K562 (cell line): ENCODE data around the gene PIAS3. TPM values are rescaled to one million over a fixed set of nuclear protein-coding genes. Genes with fewer than 3 reads are reported as not detected.
A peak's percentile ranks its signal among the peaks of the same experiment; 100 is the strongest.

Source experiments
- ATF7 ChIP-seq: fragments of 450-650 bp; IDR thresholded peaks from 2 replicates; pipeline ENCODE4 v1.7.1; 2014; ENCODE audit warnings: mild to moderate bottlenecking, moderate library complexity
- ERF ChIP-seq: fragments of 450-650 bp; formaldehyde crosslinking; IDR thresholded peaks from 2 replicates; pipeline ENCODE4 v1.4.0; 2020; ENCODE audit warnings: mild to moderate bottlenecking, mixed read lengths
- JUN ChIP-seq, 2 experiments: sonication (generic) in 1 of 2; formaldehyde crosslinking in 1 of 2; IDR thresholded peaks; 2 replicates each; pipeline versions ENCODE4 v1.6.1 to v1.8.0; 2012 to 2022; ENCODE audit warnings: borderline replicate concordance in 2 of 2, mild to moderate bottlenecking in 2 of 2, improper control_type of control experiment in 1 of 2, low read depth in 1 of 2, low read length in 1 of 2, missing genetic modification reagents in 1 of 2
- RAD21 ChIP-seq, 2 experiments: fragments of 250-450 bp in 1 of 2; fragments of 450-650 bp in 1 of 2; sonication (Bioruptor Pico) in 1 of 2; formaldehyde crosslinking in 1 of 2; IDR thresholded peaks in 1 of 2; conservative IDR thresholded peaks in 1 of 2; 2 replicates each; pipeline versions ENCODE4 v1.4.0 to v1.8.0; 2020 to 2022; ENCODE audit warnings: mild to moderate bottlenecking in 2 of 2, moderate library complexity in 1 of 2
- SAFB ChIP-seq: fragments of 200-400 bp; formaldehyde crosslinking; IDR thresholded peaks from 2 replicates; pipeline ENCODE4 v1.6.1; 2017; ENCODE audit warnings: low read depth, low read length, borderline replicate concordance
- SP1 ChIP-seq: sonication (generic); formaldehyde crosslinking; IDR thresholded peaks from 2 replicates; pipeline ENCODE4 v1.8.1; 2022; ENCODE audit warnings: mild to moderate bottlenecking, missing genetic modification reagents
- ZNF274 ChIP-seq: IDR thresholded peaks from 2 replicates; pipeline ENCODE4 v1.6.1; 2011; ENCODE audit warnings: low read depth, mild to moderate bottlenecking, low read length, moderate library complexity, borderline replicate concordance
- ZNF316 ChIP-seq: fragments of 450-650 bp; IDR thresholded peaks from 2 replicates; pipeline ENCODE4 v1.6.1; 2016
- ZNF445 ChIP-seq: fragments of 250-450 bp; sonication (Bioruptor Pico); IDR thresholded peaks from 2 replicates; pipeline ENCODE4 v1.4.0; 2020; ENCODE audit warnings: low read depth, mild to moderate bottlenecking, moderate library complexity
- polyA plus RNA-seq, 8 experiments: library from polyadenylated mRNA; depleted of rRNA in 4 of 8; stranded (reverse) in 5 of 8; unstranded in 3 of 8; fragments of >200 nt; fragmentation: Nextera tagmentation in 2 of 8; fragmentation: Illumina TruSeq in 1 of 8; extraction: Ambion mirVana in 2 of 8; extraction: Trizol in 1 of 8; gene quantifications; 2 replicates each; pipeline versions ENCODE4 v1.2.1 to v1.2.3, GENCODE V29; 2011 to 2014; ENCODE audit warnings: inconsistent platforms in 1 of 8, missing spikeins in 1 of 8
- total RNA-seq, 7 experiments: library from RNA; depleted of rRNA in 6 of 7; stranded (reverse); fragments of >200 nt in 6 of 7; fragmentation: Illumina TruSeq in 2 of 7; extraction: Trizol in 2 of 7; gene quantifications; 2 replicates each; pipeline versions ENCODE4 v1.2.1 to v1.2.3, GENCODE V29; 2011 to 2021; ENCODE audit warnings: low replicate concordance in 1 of 7
- TF ChIP-seq, protein P1 (sequence below): fragments of 450-650 bp; formaldehyde crosslinking; IDR thresholded peaks from 2 replicates; pipeline ENCODE4 v1.4.0; 2020; ENCODE audit warnings: mild to moderate bottlenecking, mixed read lengths
- TF ChIP-seq, protein P2 (sequence below): fragments of 450-650 bp; IDR thresholded peaks from 2 replicates; pipeline ENCODE4 v1.6.1; 2016; ENCODE audit warnings: missing biosample characterization, missing genetic modification characterization
- TF ChIP-seq, protein P3 (sequence below): fragments of 450-650 bp; IDR thresholded peaks from 2 replicates; pipeline ENCODE4 v1.6.1; 2014; ENCODE audit warnings: low read depth, mild to moderate bottlenecking, moderate library complexity, borderline replicate concordance
- TF ChIP-seq, protein P4 (sequence below): fragments of 250-450 bp; sonication (Bioruptor Pico); IDR thresholded peaks from 2 replicates; pipeline ENCODE4 v1.6.1; 2021; ENCODE audit warnings: mild to moderate bottlenecking
- TF ChIP-seq, protein P5 (sequence below): fragments of 250-450 bp; sonication (Bioruptor Pico); IDR thresholded peaks from 2 replicates; pipeline ENCODE4 v1.5.0; 2021; ENCODE audit warnings: mild to moderate bottlenecking, borderline replicate concordance
- TF ChIP-seq, protein P6 (sequence below): sonication (generic); formaldehyde crosslinking; IDR thresholded peaks from 2 replicates; pipeline ENCODE4 v1.8.1; 2022; ENCODE audit warnings: missing genetic modification reagents

PIAS3 gene
- total and polyA plus RNA-seq, 9 of the 15 experiments (the other 6 are each of a cell fraction or from before 2014, with no cell fraction given): 1.1 to 25.6 (median 7.9) TPM

DNA sequence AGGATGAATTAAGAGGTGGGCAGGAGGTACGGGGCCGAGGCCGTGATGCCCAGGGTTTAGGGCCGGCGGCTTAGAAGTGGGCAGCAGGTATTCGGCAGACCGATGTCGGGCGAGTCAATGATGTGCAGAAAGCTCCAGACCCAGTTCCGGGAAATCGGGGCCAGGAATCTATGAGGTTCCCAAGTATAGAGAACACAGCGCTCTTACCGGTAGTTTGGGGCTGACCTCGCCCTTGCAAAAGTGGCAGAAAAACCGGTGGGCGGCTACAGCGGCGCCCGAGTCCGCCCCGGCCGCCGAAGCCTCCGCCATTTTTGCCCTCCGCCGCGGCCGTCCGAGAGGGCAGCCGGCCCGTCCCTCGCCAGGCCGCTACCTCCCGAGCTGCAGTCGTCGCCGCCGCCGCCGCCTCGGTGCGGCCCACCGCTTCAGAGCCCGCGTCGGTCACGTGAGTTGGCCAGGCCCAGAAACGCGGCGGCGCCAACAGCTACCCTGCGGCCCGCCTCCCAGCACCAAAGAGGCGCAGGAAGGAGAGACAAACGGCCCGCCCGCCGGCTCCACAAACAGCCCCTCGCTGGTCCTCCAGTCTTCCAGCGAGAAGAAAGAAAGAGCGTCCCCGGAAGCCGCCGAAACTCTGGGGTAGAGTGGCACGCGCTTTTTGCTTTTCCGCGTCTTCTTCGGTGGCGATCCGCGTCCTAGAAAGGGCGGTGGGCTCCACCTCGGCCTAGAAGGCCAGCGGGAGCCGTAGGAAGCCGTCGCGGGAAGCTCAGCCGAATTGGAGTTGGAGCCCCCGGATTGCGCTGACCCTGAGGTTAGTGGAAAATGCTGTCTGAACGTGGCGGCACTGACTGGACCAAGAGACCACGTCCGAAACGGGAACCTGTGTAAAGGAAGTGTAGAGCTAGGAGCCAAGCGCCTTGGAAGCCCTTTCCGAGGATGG is 35.0 kb downstream of the PIAS3 start, which contains the start of the genes POLR3C and RNF115 (continued):
- TF ChIP-seq, protein P1, sequence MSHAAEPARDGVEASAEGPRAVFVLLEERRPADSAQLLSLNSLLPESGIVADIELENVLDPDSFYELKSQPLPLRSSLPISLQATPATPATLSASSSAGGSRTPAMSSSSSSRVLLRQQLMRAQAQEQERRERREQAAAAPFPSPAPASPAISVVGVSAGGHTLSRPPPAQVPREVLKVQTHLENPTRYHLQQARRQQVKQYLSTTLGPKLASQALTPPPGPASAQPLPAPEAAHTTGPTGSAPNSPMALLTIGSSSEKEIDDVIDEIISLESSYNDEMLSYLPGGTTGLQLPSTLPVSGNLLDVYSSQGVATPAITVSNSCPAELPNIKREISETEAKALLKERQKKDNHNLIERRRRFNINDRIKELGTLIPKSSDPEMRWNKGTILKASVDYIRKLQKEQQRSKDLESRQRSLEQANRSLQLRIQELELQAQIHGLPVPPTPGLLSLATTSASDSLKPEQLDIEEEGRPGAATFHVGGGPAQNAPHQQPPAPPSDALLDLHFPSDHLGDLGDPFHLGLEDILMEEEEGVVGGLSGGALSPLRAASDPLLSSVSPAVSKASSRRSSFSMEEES (CRISPR knock-in tag): peak; percentile 98
- no peak for TF ChIP-seq ZNF445 (CRISPR knock-in tag)
- no peak for TF ChIP-seq ZNF274
- peak; percentile 73 for TF ChIP-seq SP1
- TF ChIP-seq, protein P2, sequence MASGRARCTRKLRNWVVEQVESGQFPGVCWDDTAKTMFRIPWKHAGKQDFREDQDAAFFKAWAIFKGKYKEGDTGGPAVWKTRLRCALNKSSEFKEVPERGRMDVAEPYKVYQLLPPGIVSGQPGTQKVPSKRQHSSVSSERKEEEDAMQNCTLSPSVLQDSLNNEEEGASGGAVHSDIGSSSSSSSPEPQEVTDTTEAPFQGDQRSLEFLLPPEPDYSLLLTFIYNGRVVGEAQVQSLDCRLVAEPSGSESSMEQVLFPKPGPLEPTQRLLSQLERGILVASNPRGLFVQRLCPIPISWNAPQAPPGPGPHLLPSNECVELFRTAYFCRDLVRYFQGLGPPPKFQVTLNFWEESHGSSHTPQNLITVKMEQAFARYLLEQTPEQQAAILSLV (tag): no peak
- TF ChIP-seq JUN (IDR thresholded peaks at IDR 0.05; ENCODE audit: borderline replicate concordance, low read depth, low read length): peak; percentile 26; the same call in 1 of the 2 replicates
- TF ChIP-seq JUN (CRISPR knock-in tag; IDR thresholded peaks at IDR 0.05; ENCODE audit: borderline replicate concordance): no peak
- TF ChIP-seq, protein P3, sequence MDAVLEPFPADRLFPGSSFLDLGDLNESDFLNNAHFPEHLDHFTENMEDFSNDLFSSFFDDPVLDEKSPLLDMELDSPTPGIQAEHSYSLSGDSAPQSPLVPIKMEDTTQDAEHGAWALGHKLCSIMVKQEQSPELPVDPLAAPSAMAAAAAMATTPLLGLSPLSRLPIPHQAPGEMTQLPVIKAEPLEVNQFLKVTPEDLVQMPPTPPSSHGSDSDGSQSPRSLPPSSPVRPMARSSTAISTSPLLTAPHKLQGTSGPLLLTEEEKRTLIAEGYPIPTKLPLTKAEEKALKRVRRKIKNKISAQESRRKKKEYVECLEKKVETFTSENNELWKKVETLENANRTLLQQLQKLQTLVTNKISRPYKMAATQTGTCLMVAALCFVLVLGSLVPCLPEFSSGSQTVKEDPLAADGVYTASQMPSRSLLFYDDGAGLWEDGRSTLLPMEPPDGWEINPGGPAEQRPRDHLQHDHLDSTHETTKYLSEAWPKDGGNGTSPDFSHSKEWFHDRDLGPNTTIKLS: peak; percentile 88
- TF ChIP-seq, protein P4, sequence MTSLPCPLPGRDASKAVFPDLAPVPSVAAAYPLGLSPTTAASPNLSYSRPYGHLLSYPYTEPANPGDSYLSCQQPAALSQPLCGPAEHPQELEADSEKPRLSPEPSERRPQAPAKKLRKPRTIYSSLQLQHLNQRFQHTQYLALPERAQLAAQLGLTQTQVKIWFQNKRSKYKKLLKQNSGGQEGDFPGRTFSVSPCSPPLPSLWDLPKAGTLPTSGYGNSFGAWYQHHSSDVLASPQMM (CRISPR knock-in tag): no peak
- TF ChIP-seq, protein P5, sequence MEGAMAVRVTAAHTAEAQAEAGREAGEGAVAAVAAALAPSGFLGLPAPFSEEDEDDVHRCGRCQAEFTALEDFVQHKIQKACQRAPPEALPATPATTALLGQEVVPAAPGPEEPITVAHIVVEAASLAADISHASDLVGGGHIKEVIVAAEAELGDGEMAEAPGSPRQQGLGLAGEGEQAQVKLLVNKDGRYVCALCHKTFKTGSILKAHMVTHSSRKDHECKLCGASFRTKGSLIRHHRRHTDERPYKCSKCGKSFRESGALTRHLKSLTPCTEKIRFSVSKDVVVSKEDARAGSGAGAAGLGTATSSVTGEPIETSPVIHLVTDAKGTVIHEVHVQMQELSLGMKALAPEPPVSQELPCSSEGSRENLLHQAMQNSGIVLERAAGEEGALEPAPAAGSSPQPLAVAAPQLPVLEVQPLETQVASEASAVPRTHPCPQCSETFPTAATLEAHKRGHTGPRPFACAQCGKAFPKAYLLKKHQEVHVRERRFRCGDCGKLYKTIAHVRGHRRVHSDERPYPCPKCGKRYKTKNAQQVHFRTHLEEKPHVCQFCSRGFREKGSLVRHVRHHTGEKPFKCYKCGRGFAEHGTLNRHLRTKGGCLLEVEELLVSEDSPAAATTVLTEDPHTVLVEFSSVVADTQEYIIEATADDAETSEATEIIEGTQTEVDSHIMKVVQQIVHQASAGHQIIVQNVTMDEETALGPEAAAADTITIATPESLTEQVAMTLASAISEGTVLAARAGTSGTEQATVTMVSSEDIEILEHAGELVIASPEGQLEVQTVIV (CRISPR knock-in tag): no peak
- TF ChIP-seq, protein P6, sequence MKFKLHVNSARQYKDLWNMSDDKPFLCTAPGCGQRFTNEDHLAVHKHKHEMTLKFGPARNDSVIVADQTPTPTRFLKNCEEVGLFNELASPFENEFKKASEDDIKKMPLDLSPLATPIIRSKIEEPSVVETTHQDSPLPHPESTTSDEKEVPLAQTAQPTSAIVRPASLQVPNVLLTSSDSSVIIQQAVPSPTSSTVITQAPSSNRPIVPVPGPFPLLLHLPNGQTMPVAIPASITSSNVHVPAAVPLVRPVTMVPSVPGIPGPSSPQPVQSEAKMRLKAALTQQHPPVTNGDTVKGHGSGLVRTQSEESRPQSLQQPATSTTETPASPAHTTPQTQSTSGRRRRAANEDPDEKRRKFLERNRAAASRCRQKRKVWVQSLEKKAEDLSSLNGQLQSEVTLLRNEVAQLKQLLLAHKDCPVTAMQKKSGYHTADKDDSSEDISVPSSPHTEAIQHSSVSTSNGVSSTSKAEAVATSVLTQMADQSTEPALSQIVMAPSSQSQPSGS (CRISPR knock-in tag): no peak
- no peak for TF ChIP-seq RAD21 (CRISPR knock-in tag; conservative IDR thresholded peaks at IDR 0.05 in 1 of 2, IDR thresholded peaks at IDR 0.05 in 1 of 2)
- peak; percentile 75 for TF ChIP-seq ATF7
- 0 out of 2 replicates have a peak, but pooled peaks have one; percentile 12 for TF ChIP-seq ERF
- no peak for TF ChIP-seq SAFB
- TF ChIP-seq ZNF316: no peak
